Keratinocyte (primary cell): ENCODE results near the gene CYP19A1. TPM values are rescaled to one million over a fixed set of nuclear protein-coding genes. Genes with fewer than 3 reads are reported as not detected.

Source experiments
- DNase-seq: peaks from one replicate; pipeline ENCODE4 v3.0.0-alpha.2; 2011; ENCODE audit warnings: low read depth, missing footprints, low spot score
- FAIRE-seq: peaks from 2 replicates; lab custom pipeline; 2011; peaks lifted over from hg19 to GRCh38; lab: Jason Lieb, UNC
- H2AFZ ChIP-seq: 2 replicates; pipeline ENCODE4 v1.6.0; 2012; ENCODE audit warnings: low read length, control low read depth, inconsistent platforms; ENCODE audit not compliant: control insufficient read depth
- H3K27ac ChIP-seq: 2 replicates; pipeline ENCODE4 v1.5.1; 2011; ENCODE audit warnings: low read length; ENCODE audit not compliant: control insufficient read depth, insufficient read depth
- H3K27me3 ChIP-seq: 3 replicates; pipeline ENCODE4 v1.6.0; 2011; ENCODE audit warnings: low read length; ENCODE audit not compliant: control insufficient read depth, insufficient read depth; ENCODE audit errors: extremely low read depth
- H3K36me3 ChIP-seq, 2 experiments: 2 replicates in 1 of 2; 3 replicates in 1 of 2; pipeline ENCODE4 v1.5.1; 2011; ENCODE audit warnings: low read length in 2 of 2, mild to moderate bottlenecking in 1 of 2; ENCODE audit not compliant: control insufficient read depth in 2 of 2, insufficient read depth in 2 of 2; ENCODE audit errors: extremely low read depth in 1 of 2
- H3K4me1 ChIP-seq: 3 replicates; pipeline ENCODE4 v1.5.1; 2011; ENCODE audit warnings: low read length; ENCODE audit not compliant: control insufficient read depth, insufficient read depth; ENCODE audit errors: extremely low read depth
- H3K4me2 ChIP-seq: 3 replicates; pipeline ENCODE4 v1.6.0; 2011; ENCODE audit warnings: low read depth, low read length; ENCODE audit not compliant: control insufficient read depth, insufficient read depth; ENCODE audit errors: extremely low read depth
- H3K4me3 ChIP-seq, 3 experiments: fragments of 200-600 bp in 1 of 3; sonication (generic) in 1 of 3; 2 replicates in 2 of 3; 3 replicates in 1 of 3; pipeline ENCODE4 v1.5.1; 2011 to 2016; ENCODE audit warnings: low read length in 3 of 3, mild to moderate bottlenecking in 3 of 3, control low read depth in 2 of 3, inconsistent platforms in 1 of 3, low read depth in 1 of 3, mixed read lengths in 1 of 3, mixed run types in 1 of 3, moderate library complexity in 1 of 3; ENCODE audit not compliant: control insufficient read depth in 2 of 3, insufficient read depth in 2 of 3; ENCODE audit errors: extremely low read depth in 1 of 3
- H3K79me2 ChIP-seq: 2 replicates; pipeline ENCODE4 v1.6.0; 2012; ENCODE audit warnings: low read length; ENCODE audit not compliant: control insufficient read depth, insufficient read depth
- H3K9ac ChIP-seq: 3 replicates; pipeline ENCODE4 v1.6.0; 2011; ENCODE audit warnings: low read length; ENCODE audit not compliant: control insufficient read depth, insufficient read depth; ENCODE audit errors: extremely low read depth
- H3K9me1 ChIP-seq: 3 replicates; pipeline ENCODE4 v1.6.0; 2011; ENCODE audit warnings: low read length; ENCODE audit not compliant: control insufficient read depth, insufficient read depth; ENCODE audit errors: extremely low read depth
- H3K9me3 ChIP-seq: 2 replicates; pipeline ENCODE4 v1.5.1; 2012; ENCODE audit warnings: low read depth, low read length; ENCODE audit not compliant: control insufficient read depth
- H4K20me1 ChIP-seq: 3 replicates; pipeline ENCODE4 v1.6.0; 2011; ENCODE audit warnings: low read length; ENCODE audit not compliant: control insufficient read depth, insufficient read depth; ENCODE audit errors: extremely low read depth
- CTCF ChIP-seq, 3 experiments: IDR thresholded peaks in 1 of 3; conservative IDR thresholded peaks in 1 of 3; optimal IDR thresholded peaks in 1 of 3; 2 replicates in 2 of 3; 3 replicates in 1 of 3; pipeline versions ENCODE3 to v1.5.1; 2011; ENCODE audit warnings: low read length in 3 of 3, mild to moderate bottlenecking in 3 of 3, moderate library complexity in 2 of 3, control low read depth in 1 of 3, inconsistent platforms in 1 of 3; ENCODE audit not compliant: insufficient read depth in 2 of 3; ENCODE audit errors: extremely low read depth in 1 of 3
- EZH2 ChIP-seq: IDR thresholded peaks from one replicate; pipeline ENCODE4 v1.6.1; 2012; ENCODE audit warnings: inconsistent platforms, mild to moderate bottlenecking, low read length, moderate library complexity
- dilution Hi-C: fragments of 300-500 bp; cut with MboI; formaldehyde crosslinking; loops from one replicate; pipeline ENCODE4 v1.7.0; 2020; ENCODE audit warnings: low sequenced_read_pairs; ENCODE audit not compliant: extremely low pct_ligation_motif_present
- polyA plus RNA-seq, 5 experiments: library from polyadenylated mRNA; depleted of rRNA in 3 of 5; stranded (reverse) in 3 of 5; stranded (forward) in 1 of 5; unstranded in 1 of 5; fragments of >200 nt; gene quantifications; 1 replicate in 1 of 5; 2 replicates in 3 of 5; 3 replicates in 1 of 5; pipeline versions ENCODE4 v1.2.1 to v1.2.3, GENCODE V29; 2011 to 2012; ENCODE audit warnings: missing spikeins in 2 of 5, low read depth in 1 of 5, low replicate concordance in 1 of 5

Gene CYP19A1
- polyA plus RNA-seq, 1 donor (not counting 4 experiments of a cell fraction or from before 2014, with no cell fraction given): not detected

- DNase-seq (no peak), FAIRE-seq (no peak)
- dilution Hi-C loops: no loop called here
- no peaks in the 10 kb centered on the region for H4K20me1 ChIP-seq
- no peak overlapping the region for H2AFZ ChIP-seq
- no peaks in the 10 kb centered on the region for H3K4me1 ChIP-seq
- no peak overlapping the region for H3K4me3 ChIP-seq
- H3K79me2 ChIP-seq: no peaks in the 10 kb centered on the region
- no peak overlapping the region for H3K27ac ChIP-seq
- H3K27me3 ChIP-seq: peaks cover 10% of the 10 kb centered on the region
- no peaks in the 10 kb centered on the region for H3K36me3 ChIP-seq
- TF ChIP-seq CTCF (optimal IDR thresholded peaks at IDR 0.05 in 1 of 3, IDR thresholded peaks at IDR 0.05 in 1 of 3, conservative IDR thresholded peaks at IDR 0.05 in 1 of 3; ENCODE audit: extremely low read depth in 1 of 3, insufficient read depth in 2 of 3, low read length in 3 of 3) (no peak), EZH2 (no peak)
- H3K9me3 ChIP-seq: no peaks in the 10 kb centered on the region
- H3K9me1 ChIP-seq: no peaks in the 10 kb centered on the region
- no peak overlapping the region for H3K4me2 ChIP-seq
- no peak overlapping the region for H3K9ac ChIP-seq
Measured at GRCh38 chr15:51163843-51164242, 174.6 kb downstream of the CYP19A1 start.

GRCh38 chr15:51162865-51163762 lies 175.3 kb downstream of the CYP19A1 start:
- no peaks in the 10 kb centered on the region for H3K9me1 ChIP-seq
- H3K4me3 ChIP-seq: no peak overlapping the region
- no peaks in the 10 kb centered on the region for H4K20me1 ChIP-seq
- DNase-seq (peak; percentile 9), FAIRE-seq (no peak)
- H2AFZ ChIP-seq: peak overlapping the region; percentile 1
- no peaks in the 10 kb centered on the region for H3K4me1 ChIP-seq
- no peak overlapping the region for H3K27ac ChIP-seq
- no peaks in the 10 kb centered on the region for H3K36me3 ChIP-seq
- H3K4me2 ChIP-seq: peak overlapping the region; percentile 51
- dilution Hi-C loops: no loop called here
- no peaks in the 10 kb centered on the region for H3K79me2 ChIP-seq
- TF ChIP-seq EZH2 (no peak), CTCF (optimal IDR thresholded peaks at IDR 0.05 in 1 of 3, IDR thresholded peaks at IDR 0.05 in 1 of 3, conservative IDR thresholded peaks at IDR 0.05 in 1 of 3; ENCODE audit: extremely low read depth in 1 of 3, insufficient read depth in 2 of 3, low read length in 3 of 3) (peak; percentile 89 to 95 (median 89))
- no peak overlapping the region for H3K9ac ChIP-seq
- peaks cover 10% of the 10 kb centered on the region for H3K27me3 ChIP-seq
- no peaks in the 10 kb centered on the region for H3K9me3 ChIP-seq
